GM10847 (cell line): ENCODE results near the gene CCDC80.

Experiments used
- POLR2A ChIP-seq: IDR thresholded peaks from 2 replicates; pipeline ENCODE4 v1.6.1; 2011; ENCODE audit not compliant: insufficient read length; ENCODE audit errors: extremely low read depth

CCDC80 gene, protein sequence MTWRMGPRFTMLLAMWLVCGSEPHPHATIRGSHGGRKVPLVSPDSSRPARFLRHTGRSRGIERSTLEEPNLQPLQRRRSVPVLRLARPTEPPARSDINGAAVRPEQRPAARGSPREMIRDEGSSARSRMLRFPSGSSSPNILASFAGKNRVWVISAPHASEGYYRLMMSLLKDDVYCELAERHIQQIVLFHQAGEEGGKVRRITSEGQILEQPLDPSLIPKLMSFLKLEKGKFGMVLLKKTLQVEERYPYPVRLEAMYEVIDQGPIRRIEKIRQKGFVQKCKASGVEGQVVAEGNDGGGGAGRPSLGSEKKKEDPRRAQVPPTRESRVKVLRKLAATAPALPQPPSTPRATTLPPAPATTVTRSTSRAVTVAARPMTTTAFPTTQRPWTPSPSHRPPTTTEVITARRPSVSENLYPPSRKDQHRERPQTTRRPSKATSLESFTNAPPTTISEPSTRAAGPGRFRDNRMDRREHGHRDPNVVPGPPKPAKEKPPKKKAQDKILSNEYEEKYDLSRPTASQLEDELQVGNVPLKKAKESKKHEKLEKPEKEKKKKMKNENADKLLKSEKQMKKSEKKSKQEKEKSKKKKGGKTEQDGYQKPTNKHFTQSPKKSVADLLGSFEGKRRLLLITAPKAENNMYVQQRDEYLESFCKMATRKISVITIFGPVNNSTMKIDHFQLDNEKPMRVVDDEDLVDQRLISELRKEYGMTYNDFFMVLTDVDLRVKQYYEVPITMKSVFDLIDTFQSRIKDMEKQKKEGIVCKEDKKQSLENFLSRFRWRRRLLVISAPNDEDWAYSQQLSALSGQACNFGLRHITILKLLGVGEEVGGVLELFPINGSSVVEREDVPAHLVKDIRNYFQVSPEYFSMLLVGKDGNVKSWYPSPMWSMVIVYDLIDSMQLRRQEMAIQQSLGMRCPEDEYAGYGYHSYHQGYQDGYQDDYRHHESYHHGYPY

DNA sequence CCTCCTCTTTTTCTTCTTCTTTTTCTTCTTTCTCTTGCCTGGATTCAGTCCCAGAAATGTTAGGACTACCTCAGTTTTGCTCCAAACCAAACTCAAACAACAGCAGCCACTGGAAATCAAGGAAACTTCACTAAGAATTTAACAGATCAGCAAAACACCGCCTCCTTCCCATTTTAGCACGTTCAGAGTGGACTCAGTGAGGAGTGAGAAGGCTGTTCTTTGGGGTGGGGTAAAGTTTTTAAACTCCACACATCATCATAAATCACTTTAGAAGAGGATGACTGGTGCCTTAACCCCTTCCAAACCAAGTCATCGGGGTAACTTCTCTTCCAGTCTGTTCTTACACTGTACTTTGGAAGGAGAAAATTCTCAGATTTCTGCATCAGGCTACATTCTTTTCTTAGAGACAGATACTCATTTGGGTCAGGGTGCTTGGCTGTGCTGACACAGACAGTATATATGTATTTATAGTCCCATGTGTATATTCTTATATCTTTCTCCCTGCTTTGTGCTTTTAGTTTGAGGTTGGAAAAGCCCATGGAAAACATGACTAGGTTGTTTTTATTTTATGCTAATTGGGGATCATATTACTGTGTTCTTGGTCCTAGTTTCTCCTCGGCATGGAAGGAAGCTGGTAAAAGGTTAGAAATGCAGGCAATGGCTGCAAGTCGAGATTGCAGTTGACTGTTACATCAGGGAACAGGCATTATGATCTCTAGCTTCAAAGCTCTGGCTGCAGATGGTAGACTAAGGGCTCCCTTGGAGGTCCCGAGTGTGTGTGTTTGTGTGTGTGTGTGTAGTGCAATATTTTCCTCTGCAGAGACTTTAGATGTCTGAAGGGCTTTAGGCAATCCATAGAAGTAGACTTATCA is at the start of gene CCDC80:
Gene CCDC80 (minus strand): TSS at position 214 of the 872 bp plus-strand sequence. CDS start 1,238 bp downstream, outside the sequence.
- TF ChIP-seq POLR2A, result no peak

DNA sequence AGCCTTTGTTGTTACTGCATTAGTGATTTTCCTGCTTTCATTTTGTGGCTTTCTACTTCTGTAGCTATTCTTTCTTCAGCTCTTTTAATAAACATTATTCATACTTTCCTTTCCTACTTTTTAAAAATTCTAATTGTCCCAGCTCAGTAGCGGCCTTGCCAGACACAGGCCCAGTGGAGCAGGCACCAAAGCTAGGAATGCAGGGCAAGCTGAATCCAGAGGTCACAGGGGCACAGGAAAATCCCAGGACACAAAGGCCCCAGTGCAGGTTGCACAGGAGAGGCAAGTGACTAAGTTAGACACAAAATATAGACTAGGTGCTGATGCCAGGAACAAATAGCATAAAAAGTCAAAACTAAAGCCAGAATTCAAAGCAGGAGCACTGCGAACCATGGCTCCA is 49.0 kb upstream of the CCDC80 start:
- TF ChIP-seq POLR2A, result no peak

DNA sequence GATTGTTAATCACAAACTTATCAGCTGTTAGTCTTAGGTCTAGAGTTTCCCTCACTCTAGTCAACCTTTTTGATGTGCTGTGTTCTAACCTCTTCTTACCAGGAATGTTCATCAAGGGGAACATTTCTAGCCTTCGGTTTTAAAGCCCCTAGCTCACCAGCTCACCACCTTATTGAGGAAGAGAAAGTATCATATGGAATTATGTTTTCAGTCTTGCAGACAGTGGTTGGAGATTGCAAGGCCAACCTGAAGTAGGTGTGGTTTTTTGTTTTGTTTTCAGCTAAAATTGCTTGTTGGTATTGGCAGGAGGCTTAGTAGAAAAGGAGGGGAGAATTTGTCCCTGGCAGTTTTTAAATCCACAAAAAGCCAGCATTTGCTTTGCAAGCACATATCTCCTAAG is 48.4 kb upstream of the CCDC80 start:
- no peak for TF ChIP-seq POLR2A

DNA sequence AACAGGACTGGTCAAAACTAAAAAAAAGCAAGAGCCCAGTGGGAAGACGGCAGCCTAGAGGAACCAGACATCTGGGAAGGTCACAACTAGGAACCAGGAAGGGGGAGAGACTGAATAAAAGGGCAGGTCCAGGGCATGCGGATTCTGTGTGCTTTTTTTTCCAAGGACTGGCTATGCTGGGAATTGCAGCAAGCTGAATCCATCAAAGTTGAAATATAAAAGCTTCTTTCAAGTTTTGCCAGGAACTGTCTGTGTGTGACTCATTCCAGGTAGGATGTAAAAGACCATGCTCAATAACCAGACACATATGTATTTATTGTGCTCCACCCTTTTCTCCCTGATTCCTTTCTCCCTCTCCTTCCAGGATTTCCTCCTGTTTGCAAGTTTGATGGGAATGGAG is 47.9 kb upstream of the CCDC80 start:
- no peak for TF ChIP-seq POLR2A

DNA sequence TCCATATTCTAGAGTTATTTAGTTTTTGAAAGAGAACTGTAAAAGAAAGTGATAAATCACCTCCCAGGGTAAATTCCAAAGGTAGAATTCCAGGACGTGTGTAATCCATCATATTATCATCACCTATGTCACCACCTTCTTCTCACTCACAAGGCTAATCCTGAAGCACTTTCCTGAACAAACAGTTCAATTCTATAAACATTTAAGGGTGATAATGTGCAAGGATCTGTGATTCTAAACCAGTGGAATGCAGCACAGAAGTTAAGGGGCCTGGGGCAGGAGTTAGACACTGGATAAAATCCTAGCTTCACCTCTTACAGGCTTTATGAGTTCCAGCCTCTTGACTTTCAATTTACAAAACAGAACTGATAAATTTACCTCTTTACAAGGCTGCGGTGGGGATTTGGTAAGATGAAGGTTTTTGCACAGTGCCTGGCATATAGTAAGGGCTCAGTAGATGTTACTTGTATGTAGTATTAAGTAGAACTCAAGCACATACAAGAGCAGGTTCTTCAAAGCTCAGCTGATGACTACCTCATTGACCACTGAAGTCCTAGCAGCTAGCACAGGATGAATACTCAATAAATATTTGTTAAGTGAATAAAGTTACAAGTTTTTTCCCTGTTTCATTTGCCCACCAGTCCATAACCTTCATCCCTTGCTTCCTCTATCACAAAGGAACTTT is 47.3 kb upstream of the CCDC80 start:
- no peak for TF ChIP-seq POLR2A

DNA sequence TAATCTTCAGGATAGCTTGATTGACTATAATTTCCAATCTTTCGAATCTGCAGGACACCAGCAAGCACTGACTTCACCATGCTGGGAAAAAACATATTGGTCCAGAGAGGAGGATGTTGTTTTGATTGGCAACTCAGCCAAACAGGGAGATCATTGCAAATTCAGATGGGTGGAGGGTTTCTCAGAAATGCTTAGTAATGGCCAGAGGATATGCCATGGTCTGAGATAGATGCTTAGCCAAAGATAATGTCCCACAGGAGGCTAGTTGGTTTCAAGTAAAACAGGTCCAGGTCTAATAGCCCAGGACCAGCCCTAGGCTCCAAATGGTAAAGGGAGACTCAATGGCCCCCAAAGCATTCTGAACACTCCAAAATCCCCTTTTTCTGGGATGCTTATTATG is 46.7 kb upstream of the CCDC80 start:
- no peak for TF ChIP-seq POLR2A

DNA sequence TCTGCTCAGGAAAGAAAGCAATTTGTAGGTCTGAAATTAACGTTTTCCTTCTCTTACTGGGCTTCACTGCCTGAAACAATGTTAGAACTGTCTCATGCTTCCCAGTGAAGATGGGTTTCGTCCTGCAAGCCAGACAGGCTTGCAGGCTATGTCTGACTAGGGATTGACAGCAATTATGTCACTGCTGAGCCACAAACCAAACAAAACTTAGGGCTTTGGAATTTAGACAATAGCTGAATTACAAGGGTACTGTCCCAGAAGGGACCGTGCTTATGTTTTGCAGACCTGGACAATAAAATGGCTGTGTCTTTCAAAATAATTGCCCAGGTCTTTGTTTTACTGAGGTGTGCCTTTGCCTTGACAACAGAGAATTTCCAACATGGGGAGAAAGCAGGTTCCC is 46.3 kb upstream of the CCDC80 start:
- TF ChIP-seq POLR2A, result no peak

DNA sequence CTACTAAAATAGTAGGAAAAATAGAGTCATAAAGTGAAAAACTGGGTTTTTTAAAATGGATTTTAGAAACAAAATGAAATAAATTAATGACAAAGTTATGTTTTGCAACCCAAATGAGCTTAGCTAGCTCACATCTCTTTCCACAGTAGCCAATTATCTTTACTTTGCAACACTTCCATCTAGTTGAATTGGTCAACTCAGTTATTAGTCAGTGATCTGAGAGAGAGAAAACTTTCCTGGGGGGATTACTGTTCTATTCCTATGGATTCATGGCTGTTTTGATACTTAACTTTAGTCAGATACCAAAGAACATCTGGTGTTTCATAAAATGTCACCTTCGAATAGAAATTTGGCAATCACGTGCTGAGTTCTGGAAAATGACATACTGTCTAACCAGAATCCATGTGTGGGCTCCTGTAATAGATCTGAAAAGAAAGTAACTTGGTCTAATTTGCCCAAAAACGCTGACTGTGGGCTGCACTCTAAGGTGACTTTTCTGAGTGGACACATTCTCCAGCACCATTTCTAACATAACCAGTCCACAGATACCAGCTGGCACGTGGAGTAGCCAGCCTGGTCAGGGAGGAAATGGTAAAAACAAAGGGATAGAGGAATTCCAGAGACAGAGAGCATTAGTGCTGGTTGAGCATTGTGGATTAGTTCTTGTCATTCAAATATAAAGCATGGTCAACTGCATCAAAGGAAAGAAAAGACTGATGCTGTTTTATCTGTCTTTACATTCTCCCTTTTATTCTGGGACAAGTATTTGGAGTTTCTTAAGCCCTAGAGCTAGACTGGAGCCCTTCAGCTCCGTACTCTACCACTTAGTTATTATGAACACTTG is 45.2 kb upstream of the CCDC80 start:
- no peak for TF ChIP-seq POLR2A

DNA sequence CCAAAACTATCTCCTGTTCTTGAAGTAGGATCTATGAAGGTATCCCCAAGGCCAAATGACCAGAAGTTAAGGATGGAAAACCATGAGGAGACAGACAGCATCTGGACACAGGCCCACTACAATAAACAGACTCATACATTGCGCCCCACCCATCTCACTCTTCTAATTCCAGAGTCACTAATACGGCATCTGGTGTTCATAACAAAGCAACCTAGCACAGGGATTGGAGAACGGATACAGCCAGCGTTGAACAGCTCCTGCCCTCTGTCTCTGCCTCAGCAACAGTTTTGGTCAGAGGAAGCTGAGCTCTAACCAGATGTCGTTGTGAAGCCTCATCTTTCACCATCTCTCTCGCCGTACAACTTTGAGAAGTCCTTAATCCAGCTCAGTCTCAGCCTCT is 44.5 kb upstream of the CCDC80 start:
- TF ChIP-seq POLR2A, result no peak

DNA sequence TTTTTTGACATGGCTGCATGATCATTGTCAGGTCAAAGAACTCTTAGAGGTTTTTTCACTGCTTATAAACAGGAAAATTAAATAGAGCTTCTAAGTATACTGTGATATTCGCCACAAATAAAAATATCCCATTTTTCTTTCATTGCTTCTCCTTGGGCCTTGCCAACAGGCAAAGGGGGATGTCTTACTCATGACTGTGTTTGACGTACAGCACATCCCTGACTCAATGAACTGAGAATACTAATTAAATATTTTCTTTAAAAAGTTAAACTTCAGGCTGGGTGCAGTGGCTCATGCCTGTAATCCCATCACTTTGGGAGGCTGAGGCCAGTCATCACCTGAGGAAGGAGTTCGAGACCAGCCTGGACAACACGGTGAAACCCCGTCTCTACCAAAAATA is 41.4 kb upstream of the CCDC80 start:
- TF ChIP-seq POLR2A, result no peak

DNA sequence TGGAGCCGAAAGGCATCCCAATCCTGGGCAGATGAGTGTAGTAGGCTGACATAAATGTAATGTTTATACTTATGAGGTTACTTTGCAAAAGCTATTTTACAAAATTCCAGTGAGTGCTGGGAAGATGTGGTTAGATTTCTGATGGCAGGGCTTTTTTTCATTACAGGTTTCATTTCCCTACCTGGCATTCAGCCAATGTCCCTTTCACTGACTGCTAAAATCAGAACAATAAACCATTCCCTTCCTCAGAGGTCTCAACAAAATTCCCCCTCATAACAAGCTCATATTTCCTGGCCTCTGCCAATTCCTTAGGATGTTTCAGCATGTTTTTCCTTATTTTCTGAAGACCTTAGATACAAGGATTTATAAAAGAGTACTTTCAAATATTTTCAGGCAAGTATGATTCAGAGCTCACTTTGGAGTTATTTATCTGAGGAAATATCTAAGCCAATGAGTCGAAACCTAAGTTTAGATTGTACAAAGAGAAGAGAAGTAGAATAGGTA is 40.9 kb upstream of the CCDC80 start:
- no peak for TF ChIP-seq POLR2A

DNA sequence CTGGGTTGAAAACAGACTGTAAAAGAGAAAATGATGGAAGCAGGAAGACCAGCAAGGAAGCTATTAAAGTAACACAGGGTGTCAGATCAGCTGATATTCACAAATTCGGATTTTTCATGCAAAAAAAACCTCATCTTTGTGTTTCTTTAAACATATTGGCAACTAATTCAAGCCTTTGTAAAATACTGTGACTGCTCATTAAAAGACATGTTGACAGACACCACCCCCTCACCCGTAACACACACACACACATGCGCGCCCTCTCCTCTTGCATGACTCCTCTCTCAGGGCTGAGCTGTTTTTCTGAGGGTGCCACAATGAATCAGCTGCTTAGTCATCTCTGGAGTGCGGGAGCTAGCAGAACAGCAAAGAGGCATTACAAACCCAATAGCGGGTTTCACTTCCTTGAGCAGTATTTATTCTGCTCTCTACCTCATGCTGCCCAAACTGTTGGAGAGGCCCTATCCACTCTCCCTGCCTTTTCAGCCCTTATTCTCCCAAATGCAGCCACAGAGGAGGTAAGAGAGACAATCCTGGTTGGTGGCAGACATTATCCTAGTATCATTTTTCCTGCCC is 35.8 kb upstream of the CCDC80 start:
- TF ChIP-seq POLR2A, result no peak

DNA sequence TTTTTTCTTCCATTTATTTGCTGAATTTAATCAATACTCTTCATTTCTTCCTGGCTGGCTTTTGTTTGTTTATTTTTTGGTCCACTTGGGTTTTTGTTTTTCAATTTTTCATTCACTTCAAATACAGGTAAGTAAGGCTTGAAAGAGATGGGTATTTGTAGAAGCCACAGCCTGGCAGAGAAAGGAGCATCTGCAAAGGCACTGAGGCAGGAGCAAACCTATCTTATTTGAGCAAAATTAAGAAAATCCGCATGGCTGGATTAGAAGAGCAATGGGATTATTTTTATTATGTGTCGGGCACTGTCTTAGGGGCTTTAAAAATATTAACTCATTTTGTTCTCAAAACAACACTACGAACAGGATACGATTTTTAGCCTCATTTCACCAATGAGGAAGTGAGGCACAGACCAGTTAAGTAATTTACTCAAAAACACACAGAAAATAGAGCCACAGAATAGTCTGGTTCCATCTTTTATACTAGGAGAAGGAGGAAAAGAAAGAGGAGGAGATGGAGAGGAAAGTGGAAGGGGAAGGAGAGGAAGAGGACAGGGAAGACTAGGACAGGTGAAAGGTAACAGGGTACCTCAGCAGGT is 35.1 kb upstream of the CCDC80 start:
- TF ChIP-seq POLR2A, result no peak
